Lower leg skin (tissue), 4 donors: ENCODE measurements around the gene RAP1B. TPM values are rescaled to one million over a fixed set of nuclear protein-coding genes. Genes with fewer than 3 reads are reported as not detected.

Experiments used
- DNase-seq, 2 donors: peaks; one replicate each; pipeline ENCODE4 v3.0.0-alpha.2; 2019; ENCODE audit warnings: low spot score in 2 of 2
- H3K4me3 ChIP-seq: fragments of 200-600 bp; sonication (generic); 2 replicates; pipeline ENCODE4 v1.5.1; 2017; ENCODE audit warnings: mild to moderate bottlenecking, low read depth; ENCODE audit not compliant: poor library complexity, severe bottlenecking
- CTCF ChIP-seq, 3 donors: fragments of 450-650 bp; IDR thresholded peaks; one replicate each; pipeline ENCODE4 v1.5.1; 2016; ENCODE audit warnings: antibody characterized with exemption in 3 of 3, mild to moderate bottlenecking in 3 of 3, moderate library complexity in 2 of 3
- POLR2A ChIP-seq, 2 donors: fragments of 450-650 bp; IDR thresholded peaks; one replicate each; pipeline ENCODE4 v1.6.1; 2016 to 2017; ENCODE audit warnings: antibody characterized with exemption in 2 of 2, mild to moderate bottlenecking in 1 of 2, moderate library complexity in 1 of 2
- WGBS, 2 donors: methylation state at CpG; one replicate each; pipeline ENCODE4 v1.1.5; 2018; 5-methylcytosine and 5-hydroxymethylcytosine counted together
- intact Hi-C: fragments of 100-400 bp; cut with DNase I; formaldehyde crosslinking; loops from one replicate; pipeline ENCODE4 v1.15.0; 2023; ENCODE audit warnings: low total_unique reads
- total RNA-seq, 4 donors: library from RNA; depleted of rRNA; stranded (reverse); fragments of >200 nt; gene quantifications; one replicate each; pipeline ENCODE4 v1.1.0, GENCODE V29; 2016

RAP1B gene
- total RNA-seq, 4 donors from 2014 or later, result 96.1 to 183 (median 123) TPM

GRCh38 chr12:68623059-68623458 is 12.4 kb downstream of the RAP1B start:
- no peak for TF ChIP-seq POLR2A (IDR thresholded peaks at IDR 0.05)
- no peak for TF ChIP-seq CTCF (IDR thresholded peaks at IDR 0.05)
- no peak for DNase-seq
- intact Hi-C loops, result no loop called here
- no peak overlapping the region for H3K4me3 ChIP-seq

GRCh38 chr12:68623984-68624383 is 13.3 kb downstream of the RAP1B start:
- no peak for DNase-seq
- H3K4me3 ChIP-seq, result no peak overlapping the region
- WGBS, 2 donors, result 95 to 100% methylated on average over 1 of the region's 1 CpG
- TF ChIP-seq CTCF (IDR thresholded peaks at IDR 0.05) (no peak), POLR2A (IDR thresholded peaks at IDR 0.05) (no peak)
- intact Hi-C loops, result no loop called here

GRCh38 chr12:68624933-68625332 is 14.2 kb downstream of the RAP1B start:
- WGBS, 2 donors, result 84 to 85% methylated on average over 2 of the region's 2 CpGs
- intact Hi-C loops, result no loop called here
- no peak for DNase-seq
- TF ChIP-seq POLR2A (IDR thresholded peaks at IDR 0.05) (no peak), CTCF (IDR thresholded peaks at IDR 0.05) (no peak)
- no peak overlapping the region for H3K4me3 ChIP-seq

- intact Hi-C loops, result no loop called here
- H3K4me3 ChIP-seq, result no peak overlapping the region
- no peak for DNase-seq
- 97 to 98% methylated on average over 3 of the region's 3 CpGs for WGBS, 2 donors
- TF ChIP-seq POLR2A (IDR thresholded peaks at IDR 0.05) (no peak), CTCF (IDR thresholded peaks at IDR 0.05) (no peak)
Measured at GRCh38 chr12:68627673-68628319, 17.1 kb downstream of the RAP1B start.

- no peak overlapping the region for H3K4me3 ChIP-seq
- intact Hi-C loops, result no loop called here
- no peak for DNase-seq
- TF ChIP-seq CTCF (IDR thresholded peaks at IDR 0.05), result no peak
- TF ChIP-seq POLR2A (IDR thresholded peaks at IDR 0.05), result no peak
Measured at GRCh38 chr12:68628698-68629097, 18.0 kb downstream of the RAP1B start.

- no peak for DNase-seq
- TF ChIP-seq POLR2A (IDR thresholded peaks at IDR 0.05) (no peak), CTCF (IDR thresholded peaks at IDR 0.05) (no peak)
- intact Hi-C loops, result no loop called here
- H3K4me3 ChIP-seq, result no peak overlapping the region
Measured at GRCh38 chr12:68630050-68630449, 19.4 kb downstream of the RAP1B start.
